Measurements from ENCODE around the gene MAPT.
A peak's percentile ranks its signal among the peaks of the same experiment; 100 is the strongest.
"Not testable (repeated sequence)": the region's sequence is repeated elsewhere in the genome, so short reads cannot be mapped to it uniquely, and the experiment has no call there.

The MAPT gene

DNA sequence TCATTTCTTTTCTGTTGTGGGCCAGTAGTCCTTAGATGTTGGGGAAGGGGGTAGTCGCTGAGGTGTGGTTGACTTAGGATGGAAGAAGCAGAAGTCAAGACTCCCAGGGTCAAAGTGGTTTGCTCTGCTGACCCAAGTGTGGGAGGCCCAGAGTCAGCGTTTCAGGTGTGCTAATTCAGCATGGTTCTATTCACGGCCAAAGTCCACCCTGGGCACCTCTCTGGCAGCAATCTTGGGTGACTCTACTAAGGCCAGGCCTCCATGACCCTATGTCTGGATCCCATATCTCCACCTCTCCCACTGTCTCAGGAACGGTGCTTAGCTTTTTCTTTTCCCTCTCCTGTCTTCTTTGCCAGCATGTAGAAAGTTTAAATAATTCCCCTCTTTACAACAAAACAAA lies 32.9 kb downstream of the MAPT start:
- no peak for DNase-seq (ENCODE audit: low read depth in 2 of 2)

GRCh38 chr17:45929344-45929743 lies 35.0 kb downstream of the MAPT start:
- DNase-seq (ENCODE audit: low read depth in 2 of 2) = no peak

- DNase-seq (ENCODE audit: low read depth in 2 of 2) = no peak
Measured at GRCh38 chr17:45930420-45930951, 36.1 kb downstream of the MAPT start.

- no peak for DNase-seq (ENCODE audit: low read depth in 2 of 2)
Measured at GRCh38 chr17:45931677-45932076, 37.3 kb downstream of the MAPT start.

- DNase-seq (ENCODE audit: low read depth in 2 of 2) = no peak
Measured at GRCh38 chr17:45934044-45934979, 40.0 kb downstream of the MAPT start.

DNA sequence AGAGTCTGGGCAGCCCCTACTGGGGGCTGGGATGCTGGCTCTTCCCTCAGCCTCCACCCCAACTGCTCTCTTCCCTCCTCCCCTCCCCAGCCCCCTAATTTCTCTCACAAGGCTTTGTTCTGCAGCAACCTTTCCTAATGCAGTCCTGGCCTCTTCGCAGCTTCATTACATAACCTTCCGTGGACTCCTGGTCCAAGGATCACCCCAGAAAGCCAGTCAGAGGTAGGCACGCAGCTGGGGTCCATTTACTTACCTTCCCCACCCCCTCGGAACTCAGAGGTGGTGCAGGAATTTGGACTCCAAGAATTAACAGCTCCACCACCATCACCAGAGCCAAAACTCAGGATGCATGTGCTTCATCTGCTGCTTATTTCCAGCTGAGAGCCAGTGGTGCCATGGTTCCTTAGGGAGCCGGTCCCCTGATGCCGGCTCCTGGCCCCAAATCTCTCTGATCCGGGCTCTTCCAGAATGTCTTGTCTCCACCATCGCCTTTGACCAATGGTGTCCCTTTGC lies 40.9 kb downstream of the MAPT start:
- no peak for DNase-seq (ENCODE audit: low read depth in 2 of 2)

DNA sequence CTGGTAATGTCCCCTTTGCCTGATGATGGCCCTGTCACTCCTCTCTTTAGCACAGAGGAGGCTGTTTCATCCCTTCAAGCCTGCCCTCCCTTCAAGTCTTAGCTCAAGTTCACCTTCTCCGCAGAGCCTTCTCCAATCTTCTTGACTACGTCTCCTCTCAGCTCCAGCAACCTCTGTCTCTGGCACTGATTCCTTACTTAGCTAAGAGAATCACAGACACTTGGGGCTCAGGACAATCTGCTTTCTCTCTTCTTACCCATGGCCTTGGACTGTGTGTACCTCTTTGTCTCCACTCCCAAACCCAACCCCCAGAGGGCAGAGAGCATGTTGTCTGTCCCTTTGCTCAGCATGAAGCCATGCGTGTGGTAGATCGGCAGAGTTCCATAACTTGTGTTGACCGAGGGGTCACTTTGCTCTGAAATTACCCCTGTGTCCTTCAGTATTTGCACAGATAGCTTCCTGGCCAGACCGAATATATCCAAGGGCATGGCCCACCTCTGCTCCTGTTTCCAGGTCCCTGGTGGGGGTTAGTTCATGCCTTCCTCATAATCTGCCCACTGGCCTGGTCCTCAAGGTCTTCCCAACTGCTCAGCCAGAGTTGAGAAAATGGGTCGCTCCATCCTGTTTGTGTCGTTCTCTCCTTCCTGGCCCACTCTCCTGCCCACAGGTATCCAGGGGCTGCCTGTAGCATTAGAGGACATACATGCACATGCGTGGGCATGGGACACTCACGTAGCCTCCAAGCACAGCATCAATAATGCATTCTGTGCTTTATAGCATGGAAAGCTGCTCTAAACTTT lies 41.6 kb downstream of the MAPT start:
- no peak for DNase-seq (ENCODE audit: low read depth in 2 of 2)

- DNase-seq (ENCODE audit: low read depth in 2 of 2) = no peak
Measured at GRCh38 chr17:45936610-45937009, 42.3 kb downstream of the MAPT start.

GRCh38 chr17:45937186-45937585 lies 42.8 kb downstream of the MAPT start:
- not testable (repeated sequence) for DNase-seq (ENCODE audit: low read depth in 2 of 2)

DNA sequence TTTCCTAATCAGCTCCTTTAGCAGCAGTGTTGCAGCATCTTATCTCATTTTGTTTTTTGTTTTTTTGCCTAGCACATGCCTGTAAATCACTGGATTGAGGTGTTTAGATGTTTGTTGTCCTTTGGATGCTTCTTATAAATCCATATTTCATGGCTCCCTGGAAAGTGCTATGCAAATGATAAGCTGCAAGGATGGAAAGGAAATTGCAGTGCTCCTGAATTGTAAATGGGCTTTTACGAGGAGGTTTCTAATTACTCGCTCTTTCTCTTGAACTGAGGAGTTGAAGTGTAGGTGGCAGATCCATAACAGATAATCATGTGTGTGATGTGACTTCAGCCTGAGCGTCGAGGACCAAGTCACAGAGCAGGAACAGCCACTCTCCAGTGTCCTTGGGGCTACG lies 45.0 kb downstream of the MAPT start:
- no peak for DNase-seq (ENCODE audit: low read depth in 2 of 2)

GRCh38 chr17:45940293-45940692 lies 45.9 kb downstream of the MAPT start:
- DNase-seq (ENCODE audit: low read depth in 2 of 2) = no peak

DNA sequence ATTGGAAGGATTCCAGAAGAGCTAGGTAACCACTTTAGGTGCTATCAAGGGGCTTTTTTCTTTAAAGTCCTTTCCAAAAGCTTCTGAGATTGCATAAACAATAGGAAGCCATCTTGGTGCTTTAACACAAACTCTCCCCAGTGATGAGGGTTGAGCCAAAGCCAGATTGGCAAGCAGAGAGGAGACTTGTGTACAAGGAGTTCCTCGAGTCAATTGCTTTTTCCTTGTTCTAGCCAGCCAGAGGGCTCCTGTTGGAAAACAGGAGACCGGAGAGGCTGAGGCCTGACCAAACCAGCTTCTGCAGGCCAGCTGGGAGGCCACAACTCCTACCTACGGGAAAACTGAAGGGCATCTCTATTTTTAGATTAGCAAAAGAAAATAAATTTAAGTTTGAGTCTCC lies 46.5 kb downstream of the MAPT start:
- no peak for DNase-seq (ENCODE audit: low read depth in 2 of 2)

DNA sequence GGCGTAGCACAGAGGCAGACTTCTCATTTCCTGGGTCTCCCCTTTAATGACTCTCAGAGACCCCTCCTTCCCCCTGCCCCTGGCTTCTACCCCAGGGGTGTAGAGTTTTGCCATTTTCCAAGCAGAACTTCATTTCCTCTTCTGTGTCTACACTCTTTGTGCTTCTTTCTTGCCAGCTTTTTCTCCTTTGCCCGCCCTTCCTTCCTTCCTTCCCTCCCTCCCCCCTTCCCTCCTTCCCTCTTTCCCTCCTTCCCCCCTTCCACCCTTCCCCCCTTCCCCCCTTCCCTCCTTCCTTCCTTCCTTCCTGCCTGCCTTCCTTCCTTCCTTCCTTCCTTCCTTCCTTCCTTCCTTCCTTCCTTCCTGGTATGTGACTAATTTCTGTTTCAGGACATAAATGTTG lies 47.0 kb downstream of the MAPT start:
- DNase-seq (ENCODE audit: low read depth in 2 of 2) = no peak

DNA sequence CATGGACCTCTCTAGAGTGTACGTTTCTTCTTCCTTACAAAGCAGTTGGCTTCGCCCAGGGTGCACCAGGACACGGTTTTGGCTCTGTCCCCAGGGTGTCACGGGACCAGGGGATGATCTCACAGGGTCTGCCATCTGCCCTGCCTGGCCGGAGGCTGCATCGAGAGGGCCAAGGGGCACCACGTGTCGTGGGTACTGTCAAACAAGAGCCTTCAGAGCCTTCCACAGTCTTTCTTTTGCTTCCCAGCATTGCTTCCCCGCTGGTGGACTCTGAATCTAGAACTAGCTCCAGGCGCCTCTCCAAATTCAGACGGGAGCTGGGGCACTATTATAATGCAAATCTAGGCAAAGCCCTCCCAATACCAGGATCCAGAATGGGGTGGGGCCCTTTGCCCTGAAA lies 47.9 kb downstream of the MAPT start:
- DNase-seq (ENCODE audit: low read depth in 2 of 2) = no peak

GRCh38 chr17:45946841-45947256 lies 52.5 kb downstream of the MAPT start:
- DNase-seq (ENCODE audit: low read depth in 2 of 2) = no peak

DNA sequence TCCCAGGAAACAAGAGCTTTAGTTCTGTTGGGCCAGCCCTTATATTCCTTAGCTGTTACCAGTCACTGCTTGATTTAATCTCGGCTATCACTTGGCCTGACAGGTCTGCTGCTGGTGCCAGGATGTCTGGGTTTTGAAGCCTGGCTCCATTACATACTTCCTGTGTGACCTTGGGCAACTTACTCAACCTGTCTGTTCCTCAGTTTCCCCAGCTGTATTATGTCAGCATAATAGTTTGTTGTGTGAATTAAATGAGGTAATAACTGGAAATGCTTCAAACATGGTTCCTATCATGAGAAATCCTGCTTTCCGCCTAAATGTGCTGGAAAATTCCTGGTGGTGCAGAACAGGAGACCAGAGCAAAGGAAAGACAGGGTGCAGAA lies 54.1 kb downstream of the MAPT start:
- DNase-seq (ENCODE audit: low read depth in 2 of 2) = no peak

GRCh38 chr17:45948881-45949624 lies 54.7 kb downstream of the MAPT start:
- peak; percentile 17 to 52 for DNase-seq (ENCODE audit: low read depth in 2 of 2)

DNA sequence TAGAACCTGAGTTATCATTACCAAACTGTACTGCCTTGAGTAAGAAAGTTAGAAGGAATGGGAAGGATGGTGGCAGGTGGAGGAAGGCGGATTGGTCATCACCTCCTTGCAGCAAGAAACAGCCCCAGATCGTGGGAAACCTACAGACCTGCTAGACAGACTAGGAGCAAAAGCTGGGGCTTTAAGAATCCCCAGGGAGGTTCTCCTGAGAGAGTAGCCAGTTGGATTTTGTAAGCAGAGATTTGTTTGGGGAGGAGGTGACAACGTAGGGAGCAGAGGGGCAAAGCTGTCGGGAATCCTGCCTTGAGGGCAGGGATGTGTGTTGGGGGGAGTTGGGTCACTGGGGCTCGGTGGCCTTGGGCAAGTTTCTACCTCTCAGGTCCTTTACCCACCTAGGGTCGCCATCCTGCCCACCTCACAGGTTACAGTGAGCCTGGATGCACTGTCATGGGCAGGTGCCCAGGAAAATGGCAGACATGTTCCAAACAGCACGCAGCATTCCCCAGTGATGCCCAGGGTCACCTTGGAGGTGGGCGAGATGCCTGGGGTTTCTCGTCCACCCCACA lies 55.5 kb downstream of the MAPT start:
- no peak for DNase-seq (ENCODE audit: low read depth in 2 of 2)

- DNase-seq (ENCODE audit: low read depth in 2 of 2) = no peak
Measured at GRCh38 chr17:45950888-45951287, 56.5 kb downstream of the MAPT start.

GRCh38 chr17:45951403-45951802 lies 57.0 kb downstream of the MAPT start:
- DNase-seq (ENCODE audit: low read depth in 2 of 2) = no peak

GRCh38 chr17:45951941-45952340 lies 57.6 kb downstream of the MAPT start:
- DNase-seq (ENCODE audit: low read depth in 2 of 2) = no peak

Data from stimulated activated CD4-positive, alpha-beta T cell treated with anti-CD3 and anti-CD28 coated beads, Interleukin-15, amount 100 ng/mL, for 48 hours (primary cell).